K562 (cell line): ENCODE data around the gene ANKMY1. TPM values are rescaled to one million over a fixed set of nuclear protein-coding genes. Genes with fewer than 3 reads are reported as not detected.

ENCODE experiments used
- CBFA2T3 ChIP-seq: fragments of 450-650 bp; IDR thresholded peaks from 2 replicates; pipeline ENCODE4 v1.6.1; 2017
- CHD1 ChIP-seq: fragments of 200-600 bp; sonication (generic); IDR thresholded peaks from one replicate; pipeline ENCODE4 v1.6.1; 2012; ENCODE audit warnings: mild to moderate bottlenecking, moderate library complexity, low read length, inconsistent platforms
- CHD2 ChIP-seq: IDR thresholded peaks from 2 replicates; pipeline ENCODE4 v1.6.1; 2011; ENCODE audit warnings: low read depth, low read length
- FIP1L1 ChIP-seq: fragments of 200-400 bp; formaldehyde crosslinking; IDR thresholded peaks from 2 replicates; pipeline ENCODE4 v1.6.1; 2018; ENCODE audit warnings: mild to moderate bottlenecking, low read depth, low read length; ENCODE audit not compliant: poor library complexity, severe bottlenecking
- FOXK1 ChIP-seq: sonication (generic); formaldehyde crosslinking; IDR thresholded peaks from 2 replicates; pipeline ENCODE4 v1.8.0; 2022; ENCODE audit warnings: missing genetic modification reagents, mild to moderate bottlenecking, borderline replicate concordance
- NR4A1 ChIP-seq, 2 experiments: fragments of 250-450 bp in 1 of 2; fragments of 450-650 bp in 1 of 2; sonication (Bioruptor Pico) in 1 of 2; IDR thresholded peaks; 2 replicates each; pipeline versions ENCODE4 v1.4.0 to v1.6.1; 2016 to 2020; ENCODE audit warnings: mild to moderate bottlenecking in 2 of 2, missing compliant biosample characterization in 1 of 2, missing genetic modification characterization in 1 of 2, moderate library complexity in 1 of 2
- PHF8 ChIP-seq: fragments of 200-600 bp; sonication (generic); IDR thresholded peaks from 2 replicates; pipeline ENCODE4 v1.6.1; 2012; ENCODE audit warnings: mixed run types, mild to moderate bottlenecking, inconsistent platforms, low read length, moderate library complexity, borderline replicate concordance
- POLR2AphosphoS5 ChIP-seq: IDR thresholded peaks from 2 replicates; pipeline ENCODE4 v1.6.1; 2011; ENCODE audit warnings: mild to moderate bottlenecking, low read depth, low read length, moderate library complexity; ENCODE audit not compliant: control insufficient read depth, insufficient read depth
- RAD21 ChIP-seq, 2 experiments: fragments of 250-450 bp in 1 of 2; fragments of 450-650 bp in 1 of 2; sonication (Bioruptor Pico) in 1 of 2; formaldehyde crosslinking in 1 of 2; IDR thresholded peaks in 1 of 2; conservative IDR thresholded peaks in 1 of 2; 2 replicates each; pipeline versions ENCODE4 v1.4.0 to v1.8.0; 2020 to 2022; ENCODE audit warnings: mild to moderate bottlenecking in 2 of 2, moderate library complexity in 1 of 2
- SNRNP70 ChIP-seq: fragments of 200-400 bp; formaldehyde crosslinking; optimal IDR thresholded peaks from 2 replicates; pipeline ENCODE3; 2017; ENCODE audit warnings: low read depth, low read length
- STAG1 ChIP-seq: sonication (generic); formaldehyde crosslinking; IDR thresholded peaks from 2 replicates; pipeline ENCODE4 v1.5.0; 2020; ENCODE audit warnings: missing genetic modification reagents, borderline replicate concordance
- ZNF707 ChIP-seq: fragments of 250-450 bp; sonication (Bioruptor Pico); conservative IDR thresholded peaks from 2 replicates; pipeline ENCODE4 v1.8.0; 2022; ENCODE audit warnings: inconsistent platforms, mild to moderate bottlenecking, moderate library complexity
- polyA plus RNA-seq, 8 experiments: library from polyadenylated mRNA; depleted of rRNA in 4 of 8; stranded (reverse) in 5 of 8; unstranded in 3 of 8; fragments of >200 nt; fragmentation: Nextera tagmentation in 2 of 8; fragmentation: Illumina TruSeq in 1 of 8; extraction: Ambion mirVana in 2 of 8; extraction: Trizol in 1 of 8; gene quantifications; 2 replicates each; pipeline versions ENCODE4 v1.2.1 to v1.2.3, GENCODE V29; 2011 to 2014; ENCODE audit warnings: inconsistent platforms in 1 of 8, missing spikeins in 1 of 8
- total RNA-seq, 7 experiments: library from RNA; depleted of rRNA in 6 of 7; stranded (reverse); fragments of >200 nt in 6 of 7; fragmentation: Illumina TruSeq in 2 of 7; extraction: Trizol in 2 of 7; gene quantifications; 2 replicates each; pipeline versions ENCODE4 v1.2.1 to v1.2.3, GENCODE V29; 2011 to 2021; ENCODE audit warnings: low replicate concordance in 1 of 7
- TF ChIP-seq, protein P1 (sequence below): sonication (generic); formaldehyde crosslinking; IDR thresholded peaks from 2 replicates; pipeline ENCODE4 v1.8.1; 2023; ENCODE audit warnings: mild to moderate bottlenecking, missing genetic modification reagents, moderate library complexity
- TF ChIP-seq, protein P2 (sequence below): IDR thresholded peaks from 3 replicates; pipeline ENCODE4 v1.6.1; 2011; ENCODE audit warnings: borderline replicate concordance, mild to moderate bottlenecking, moderate library complexity; ENCODE audit not compliant: insufficient read length; ENCODE audit errors: extremely low read depth
- TF ChIP-seq, protein P3 (sequence below): fragments of 450-650 bp; IDR thresholded peaks from 2 replicates; pipeline ENCODE4 v1.7.0; 2016; ENCODE audit warnings: borderline replicate concordance
- TF ChIP-seq, protein P4 (sequence below): fragments of 250-450 bp; sonication (Bioruptor Pico); IDR thresholded peaks from 2 replicates; pipeline ENCODE4 v1.5.1; 2021; ENCODE audit warnings: mild to moderate bottlenecking

ANKMY1 gene
- total and polyA plus RNA-seq, 9 of the 15 experiments (the other 6 are each of a cell fraction or from before 2014, with no cell fraction given), result 0.75 to 15.1 (median 11.7) TPM

DNA sequence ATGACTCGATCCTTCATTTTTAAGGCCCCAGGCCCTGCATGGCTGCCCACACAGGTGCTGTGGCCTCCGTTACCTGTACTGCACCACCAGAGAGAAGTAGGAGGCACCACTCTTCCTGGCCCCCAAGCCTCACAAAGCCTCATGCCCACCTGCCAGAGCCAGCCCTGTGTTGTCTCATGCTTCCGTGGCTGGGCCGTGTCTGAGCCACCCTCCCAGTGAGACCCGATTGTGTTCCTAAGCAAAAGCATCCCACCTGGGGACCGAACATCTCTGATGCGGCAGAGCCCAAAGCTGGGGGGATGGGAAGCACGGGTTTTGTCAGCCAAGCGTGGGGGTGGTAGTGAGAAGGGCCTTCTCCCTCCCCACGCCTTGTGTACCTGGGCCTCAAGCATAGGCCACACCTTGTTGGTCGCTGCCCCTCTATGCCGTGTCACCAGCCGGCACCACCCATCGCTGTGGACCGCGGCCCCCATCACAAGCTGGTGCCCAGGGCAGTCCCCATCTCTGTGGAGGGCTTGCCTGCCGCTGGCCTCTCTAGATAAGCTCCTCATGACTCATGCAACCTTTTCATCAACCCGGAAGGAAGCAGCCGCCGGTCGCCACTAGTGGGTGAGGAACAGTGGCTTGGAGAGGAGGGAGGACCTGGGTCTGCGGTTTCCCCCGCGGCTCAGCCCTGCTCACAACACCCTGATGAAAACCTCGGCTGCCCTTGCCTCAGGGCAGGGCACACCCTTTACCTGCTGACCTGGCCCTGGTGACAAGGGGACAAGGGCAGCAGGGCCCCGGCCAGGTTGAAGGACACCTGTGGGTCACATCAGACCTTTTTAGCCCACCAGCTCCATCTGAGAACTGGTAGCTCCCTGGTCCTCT is 7.8 kb upstream of the ANKMY1 start (continued):
- TF ChIP-seq NR4A1 (CRISPR knock-in tag; IDR thresholded peaks at IDR 0.05) (no peak), NR4A1 (tag; IDR thresholded peaks at IDR 0.05) (0 out of 2 replicates have a peak, but pooled peaks have one; percentile 11), PHF8 (peak; percentile 45; the same call in 1 of the 2 replicates), POLR2AphosphoS5 (peak; percentile 64; the same call in 1 of the 2 replicates), ZNF707 (CRISPR knock-in tag) (no peak), SNRNP70 (no peak), STAG1 (CRISPR knock-in tag) (no peak), FOXK1 (CRISPR knock-in tag) (no peak), CHD1 (no peak), RAD21 (CRISPR knock-in tag; conservative IDR thresholded peaks at IDR 0.05 in 1 of 2, IDR thresholded peaks at IDR 0.05 in 1 of 2) (no peak), CBFA2T3 (peak; percentile 88), CHD2 (no peak), FIP1L1 (no peak)
- TF ChIP-seq, protein P1, sequence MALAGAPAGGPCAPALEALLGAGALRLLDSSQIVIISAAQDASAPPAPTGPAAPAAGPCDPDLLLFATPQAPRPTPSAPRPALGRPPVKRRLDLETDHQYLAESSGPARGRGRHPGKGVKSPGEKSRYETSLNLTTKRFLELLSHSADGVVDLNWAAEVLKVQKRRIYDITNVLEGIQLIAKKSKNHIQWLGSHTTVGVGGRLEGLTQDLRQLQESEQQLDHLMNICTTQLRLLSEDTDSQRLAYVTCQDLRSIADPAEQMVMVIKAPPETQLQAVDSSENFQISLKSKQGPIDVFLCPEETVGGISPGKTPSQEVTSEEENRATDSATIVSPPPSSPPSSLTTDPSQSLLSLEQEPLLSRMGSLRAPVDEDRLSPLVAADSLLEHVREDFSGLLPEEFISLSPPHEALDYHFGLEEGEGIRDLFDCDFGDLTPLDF, result no peak
- TF ChIP-seq, protein P2, sequence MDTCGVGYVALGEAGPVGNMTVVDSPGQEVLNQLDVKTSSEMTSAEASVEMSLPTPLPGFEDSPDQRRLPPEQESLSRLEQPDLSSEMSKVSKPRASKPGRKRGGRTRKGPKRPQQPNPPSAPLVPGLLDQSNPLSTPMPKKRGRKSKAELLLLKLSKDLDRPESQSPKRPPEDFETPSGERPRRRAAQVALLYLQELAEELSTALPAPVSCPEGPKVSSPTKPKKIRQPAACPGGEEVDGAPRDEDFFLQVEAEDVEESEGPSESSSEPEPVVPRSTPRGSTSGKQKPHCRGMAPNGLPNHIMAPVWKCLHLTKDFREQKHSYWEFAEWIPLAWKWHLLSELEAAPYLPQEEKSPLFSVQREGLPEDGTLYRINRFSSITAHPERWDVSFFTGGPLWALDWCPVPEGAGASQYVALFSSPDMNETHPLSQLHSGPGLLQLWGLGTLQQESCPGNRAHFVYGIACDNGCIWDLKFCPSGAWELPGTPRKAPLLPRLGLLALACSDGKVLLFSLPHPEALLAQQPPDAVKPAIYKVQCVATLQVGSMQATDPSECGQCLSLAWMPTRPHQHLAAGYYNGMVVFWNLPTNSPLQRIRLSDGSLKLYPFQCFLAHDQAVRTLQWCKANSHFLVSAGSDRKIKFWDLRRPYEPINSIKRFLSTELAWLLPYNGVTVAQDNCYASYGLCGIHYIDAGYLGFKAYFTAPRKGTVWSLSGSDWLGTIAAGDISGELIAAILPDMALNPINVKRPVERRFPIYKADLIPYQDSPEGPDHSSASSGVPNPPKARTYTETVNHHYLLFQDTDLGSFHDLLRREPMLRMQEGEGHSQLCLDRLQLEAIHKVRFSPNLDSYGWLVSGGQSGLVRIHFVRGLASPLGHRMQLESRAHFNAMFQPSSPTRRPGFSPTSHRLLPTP, result no peak
- TF ChIP-seq, protein P3, sequence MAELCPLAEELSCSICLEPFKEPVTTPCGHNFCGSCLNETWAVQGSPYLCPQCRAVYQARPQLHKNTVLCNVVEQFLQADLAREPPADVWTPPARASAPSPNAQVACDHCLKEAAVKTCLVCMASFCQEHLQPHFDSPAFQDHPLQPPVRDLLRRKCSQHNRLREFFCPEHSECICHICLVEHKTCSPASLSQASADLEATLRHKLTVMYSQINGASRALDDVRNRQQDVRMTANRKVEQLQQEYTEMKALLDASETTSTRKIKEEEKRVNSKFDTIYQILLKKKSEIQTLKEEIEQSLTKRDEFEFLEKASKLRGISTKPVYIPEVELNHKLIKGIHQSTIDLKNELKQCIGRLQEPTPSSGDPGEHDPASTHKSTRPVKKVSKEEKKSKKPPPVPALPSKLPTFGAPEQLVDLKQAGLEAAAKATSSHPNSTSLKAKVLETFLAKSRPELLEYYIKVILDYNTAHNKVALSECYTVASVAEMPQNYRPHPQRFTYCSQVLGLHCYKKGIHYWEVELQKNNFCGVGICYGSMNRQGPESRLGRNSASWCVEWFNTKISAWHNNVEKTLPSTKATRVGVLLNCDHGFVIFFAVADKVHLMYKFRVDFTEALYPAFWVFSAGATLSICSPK, result no peak
- TF ChIP-seq, protein P4, sequence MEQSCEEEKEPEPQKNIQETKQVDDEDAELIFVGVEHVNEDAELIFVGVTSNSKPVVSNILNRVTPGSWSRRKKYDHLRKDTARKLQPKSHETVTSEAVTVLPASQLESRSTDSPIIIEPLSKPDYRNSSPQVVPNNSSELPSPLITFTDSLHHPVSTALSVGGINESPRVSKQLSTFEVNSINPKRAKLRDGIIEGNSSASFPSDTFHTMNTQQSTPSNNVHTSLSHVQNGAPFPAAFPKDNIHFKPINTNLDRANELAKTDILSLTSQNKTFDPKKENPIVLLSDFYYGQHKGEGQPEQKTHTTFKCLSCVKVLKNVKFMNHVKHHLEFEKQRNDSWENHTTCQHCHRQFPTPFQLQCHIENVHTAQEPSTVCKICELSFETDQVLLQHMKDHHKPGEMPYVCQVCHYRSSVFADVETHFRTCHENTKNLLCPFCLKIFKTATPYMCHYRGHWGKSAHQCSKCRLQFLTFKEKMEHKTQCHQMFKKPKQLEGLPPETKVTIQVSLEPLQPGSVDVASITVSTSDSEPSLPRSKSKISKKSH (CRISPR knock-in tag), result no peak
